Embryonic facial prominence (tissue), 1 donor: ENCODE results near the gene ACBD6.
A peak's percentile ranks its signal among the peaks of the same experiment; 100 is the strongest.

Experiments
- DNase-seq: peaks from one replicate; pipeline ENCODE4 v3.0.0-alpha.2; 2016; ENCODE audit errors: extremely low spot score

The ACBD6 gene

GRCh38 chr1:180291004-180291403, 211.4 kb downstream of the ACBD6 start:
- no peak for DNase-seq

DNA sequence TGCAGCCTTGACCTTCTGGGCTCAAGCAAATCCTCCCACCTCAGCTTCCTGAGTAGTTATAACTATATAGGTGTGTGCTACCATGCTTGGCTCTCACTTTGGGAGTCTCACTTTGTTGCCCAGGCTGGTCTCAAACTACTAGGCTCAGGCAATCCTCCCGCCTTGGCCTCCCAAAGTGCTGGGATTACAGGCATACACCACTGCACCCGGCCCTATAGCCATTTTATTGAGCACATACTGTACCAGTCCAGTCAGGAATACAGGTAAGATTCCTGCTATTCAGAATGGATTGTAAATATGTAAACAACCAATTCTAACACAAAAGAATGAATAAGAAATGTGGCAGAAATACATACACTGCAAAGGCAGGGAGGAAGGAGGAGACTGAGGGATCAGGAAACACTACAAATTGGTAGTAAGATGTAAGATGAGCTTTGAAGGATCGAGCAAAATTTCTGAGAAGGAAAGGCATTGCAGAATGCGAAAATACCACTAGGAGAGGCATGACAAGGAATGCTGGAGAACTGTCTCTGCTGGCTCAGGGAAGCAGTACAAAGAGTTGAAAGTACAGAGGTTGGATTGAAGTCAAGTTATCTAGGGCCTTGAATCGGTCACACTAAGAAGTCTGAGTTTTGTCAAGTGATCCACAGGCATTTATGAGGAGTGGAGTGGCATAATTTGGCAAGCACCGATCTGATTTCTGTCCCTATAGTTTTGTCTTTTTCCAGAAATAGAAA, 211.9 kb downstream of the ACBD6 start:
- no peak for DNase-seq

DNA sequence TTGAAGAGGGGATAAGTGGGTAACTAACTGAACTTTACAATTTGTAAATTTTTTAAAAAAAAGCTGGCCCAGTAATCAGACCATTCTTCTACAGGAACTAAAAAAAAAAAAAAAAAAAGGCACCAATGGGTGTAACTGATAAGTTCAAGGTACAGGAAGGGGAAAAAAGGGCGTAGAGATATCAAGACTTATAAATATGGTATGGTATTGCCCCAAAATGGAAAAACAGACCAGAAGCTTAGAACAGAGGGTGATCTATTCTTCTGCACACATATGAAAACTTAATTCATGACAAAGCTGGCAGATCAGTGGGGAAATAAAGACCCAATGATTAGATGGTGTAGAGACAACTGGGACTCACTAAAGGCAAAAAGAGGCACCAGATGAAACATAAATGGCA, 213.4 kb downstream of the ACBD6 start:
- no peak for DNase-seq

GRCh38 chr1:180287988-180288705, 214.2 kb downstream of the ACBD6 start:
- DNase-seq: no peak

DNA sequence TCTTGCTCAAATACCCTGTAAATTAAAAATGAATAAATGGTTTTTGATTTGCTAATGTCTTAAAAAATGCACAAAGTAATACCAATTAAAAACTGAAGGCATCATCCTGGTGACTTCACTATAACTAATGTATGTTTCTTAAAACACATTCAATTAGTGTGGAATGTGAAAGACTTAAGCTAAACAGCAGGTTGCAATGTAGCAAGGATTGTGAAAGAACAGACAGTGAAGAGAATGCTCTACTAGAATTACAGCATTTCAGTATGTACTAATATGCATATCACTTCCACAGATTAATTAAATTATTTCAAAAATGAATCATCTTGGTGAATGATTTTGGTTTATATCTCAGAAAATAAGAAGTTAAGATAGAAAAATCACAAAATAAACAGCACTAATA, 216.0 kb downstream of the ACBD6 start:
- DNase-seq: no peak

DNA sequence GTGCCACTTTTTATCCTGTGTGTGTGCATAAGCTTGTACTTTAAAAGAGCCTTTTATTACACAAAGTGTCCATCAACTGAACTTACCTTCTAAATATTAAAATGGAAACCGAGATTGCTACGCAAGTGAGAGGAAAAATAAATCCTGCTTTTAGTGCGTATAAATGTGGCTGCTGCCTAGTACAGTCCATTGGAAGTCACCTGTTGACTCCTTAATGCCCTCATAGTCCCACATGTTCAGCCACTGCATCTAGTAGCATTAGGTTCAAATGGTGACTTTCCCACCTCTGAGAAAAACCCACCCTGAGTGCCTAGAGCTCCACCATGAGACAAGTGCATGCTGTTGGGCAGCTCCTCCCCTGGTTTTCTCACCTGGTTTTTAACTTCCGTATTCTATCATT, 219.3 kb downstream of the ACBD6 start:
- no peak for DNase-seq

- no peak for DNase-seq
These were observed 219.9 kb downstream of the ACBD6 start for GRCh38 chr1:180282401-180283044.

DNA sequence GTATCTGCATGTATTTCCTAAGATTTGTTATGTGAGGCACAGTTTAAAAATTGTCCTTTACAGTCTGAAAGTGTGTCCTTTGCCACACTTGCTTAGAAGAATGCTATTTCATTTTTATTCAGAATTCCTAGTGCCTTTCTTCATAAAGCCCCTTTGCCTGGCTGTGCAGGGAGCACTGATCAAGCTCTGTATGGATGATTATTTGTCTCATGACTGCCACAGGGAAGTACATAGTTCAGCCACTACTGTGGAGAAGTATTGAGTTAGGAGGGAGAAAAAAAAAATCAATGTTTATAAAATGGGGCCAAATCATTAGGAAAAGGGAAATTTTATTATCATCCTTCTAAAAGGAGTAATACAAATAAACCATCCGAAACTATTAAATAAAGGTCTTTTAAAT, 220.9 kb downstream of the ACBD6 start:
- DNase-seq: no peak

DNA sequence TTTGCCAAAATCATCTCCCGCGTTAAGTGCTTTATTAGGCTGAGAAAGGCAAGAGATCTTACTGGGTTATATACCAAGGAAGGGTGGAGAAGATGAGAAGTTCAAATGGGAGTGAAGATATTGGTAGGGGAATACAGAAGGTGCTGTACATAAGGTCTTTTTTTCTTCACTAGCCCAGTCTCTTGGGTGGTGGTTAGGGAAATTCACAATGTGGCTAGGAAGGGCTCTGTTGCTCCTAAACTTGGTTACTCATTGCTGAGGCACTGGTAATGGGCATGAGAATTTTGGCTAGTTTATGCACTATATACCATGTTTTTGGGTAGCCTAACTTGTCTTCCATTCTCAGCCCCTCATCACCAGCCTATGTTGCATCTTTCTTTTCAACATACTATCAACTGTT, 221.8 kb downstream of the ACBD6 start:
- no peak for DNase-seq

- DNase-seq: no peak
These were observed 222.7 kb downstream of the ACBD6 start for GRCh38 chr1:180279651-180280050.

DNA sequence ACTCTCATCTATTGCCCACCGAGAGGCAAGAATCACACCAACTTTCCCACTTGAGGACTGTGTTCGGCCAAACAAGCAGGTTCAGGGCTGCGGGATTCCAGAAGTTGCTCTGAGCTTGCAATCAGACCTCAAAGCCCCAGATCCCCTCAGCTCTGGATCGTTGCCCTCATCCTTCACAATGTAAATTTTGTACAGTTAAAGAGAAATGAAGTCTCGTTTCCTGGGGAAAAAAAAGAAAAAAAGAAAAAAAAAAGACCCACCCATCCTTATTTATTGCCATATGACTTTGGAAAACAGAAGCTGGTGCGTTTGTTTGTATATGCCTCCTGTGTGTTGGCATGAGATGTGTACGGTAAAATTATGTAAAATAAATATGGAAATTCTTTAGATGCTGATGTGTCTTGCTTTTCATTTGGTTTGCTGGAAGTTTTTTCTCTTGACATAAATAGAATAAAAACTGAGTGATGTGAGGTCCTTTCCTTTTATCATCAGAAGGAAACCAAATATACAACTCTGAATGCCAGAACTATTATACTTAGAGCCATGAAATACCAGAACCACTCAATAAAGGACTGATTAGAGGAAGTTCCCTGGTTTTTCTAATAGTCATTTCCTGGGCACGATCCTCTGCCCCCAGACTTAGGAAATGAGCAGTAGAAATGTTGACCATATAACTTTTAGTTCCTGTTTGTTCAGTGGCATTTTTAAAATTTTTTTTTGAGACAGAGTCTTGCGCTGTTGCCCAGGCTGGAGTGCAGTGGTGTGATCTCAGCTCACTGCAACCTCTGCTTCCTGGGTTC, 223.6 kb downstream of the ACBD6 start:
- DNase-seq: no peak

DNA sequence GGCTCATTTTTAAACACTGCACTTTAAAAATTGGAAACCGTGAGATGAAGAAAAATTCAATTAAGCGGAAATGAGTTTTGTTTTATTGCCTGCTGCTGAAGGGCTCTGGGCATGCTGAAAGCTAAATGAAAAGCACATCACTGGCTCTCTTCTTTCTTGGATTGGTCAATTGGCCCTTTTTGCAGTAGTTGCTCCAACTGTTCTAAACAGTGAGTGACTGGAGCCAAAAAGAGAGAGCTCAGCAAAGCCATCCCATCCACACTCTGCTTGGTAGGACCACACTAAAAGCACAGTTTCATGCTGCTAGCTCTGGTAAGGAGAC, 224.2 kb downstream of the ACBD6 start:
- no peak for DNase-seq

GRCh38 chr1:180277476-180278193, 224.7 kb downstream of the ACBD6 start:
- DNase-seq: no peak

DNA sequence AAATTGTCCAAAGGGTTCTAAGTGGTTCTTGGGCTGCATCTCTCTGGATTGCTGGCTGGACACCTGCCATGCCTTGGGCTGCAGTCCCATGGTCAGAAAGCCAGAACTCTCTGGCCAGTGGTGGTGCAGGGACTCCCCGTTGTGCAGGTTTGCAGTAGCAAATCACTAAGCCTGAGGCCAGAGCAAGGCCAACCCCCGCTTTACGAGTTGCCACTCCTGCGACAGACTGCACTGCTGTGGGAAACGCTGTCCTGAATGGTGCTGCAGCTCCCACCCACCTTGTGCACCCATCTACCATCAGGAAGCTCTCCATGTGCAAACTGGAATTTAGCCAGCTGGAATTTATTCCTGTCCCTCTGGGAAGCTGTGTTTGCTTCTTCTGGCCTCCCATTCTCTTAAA, 226.7 kb downstream of the ACBD6 start:
- no peak for DNase-seq

GRCh38 chr1:180274221-180274620, 228.2 kb downstream of the ACBD6 start:
- DNase-seq: no peak

DNA sequence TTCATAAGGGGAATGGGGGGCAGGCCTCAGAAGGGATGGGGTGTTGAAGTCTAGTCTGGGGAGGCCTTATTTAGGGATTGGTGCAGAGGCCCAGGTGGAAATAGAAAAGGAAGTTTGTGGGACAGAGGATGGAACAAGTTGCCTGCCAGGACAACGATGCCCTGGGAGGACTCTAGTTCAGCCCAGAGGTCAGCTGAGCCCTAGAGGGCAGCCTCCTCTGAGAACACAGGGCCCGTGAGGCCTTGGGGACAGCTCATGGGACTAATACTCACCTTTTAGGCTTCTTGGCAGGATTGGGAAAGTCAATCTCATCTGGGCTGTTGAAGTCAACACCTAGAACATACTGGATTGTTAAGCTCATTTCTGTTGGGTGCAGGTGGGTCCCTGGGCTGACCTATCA, 229.3 kb downstream of the ACBD6 start:
- no peak for DNase-seq

DNA sequence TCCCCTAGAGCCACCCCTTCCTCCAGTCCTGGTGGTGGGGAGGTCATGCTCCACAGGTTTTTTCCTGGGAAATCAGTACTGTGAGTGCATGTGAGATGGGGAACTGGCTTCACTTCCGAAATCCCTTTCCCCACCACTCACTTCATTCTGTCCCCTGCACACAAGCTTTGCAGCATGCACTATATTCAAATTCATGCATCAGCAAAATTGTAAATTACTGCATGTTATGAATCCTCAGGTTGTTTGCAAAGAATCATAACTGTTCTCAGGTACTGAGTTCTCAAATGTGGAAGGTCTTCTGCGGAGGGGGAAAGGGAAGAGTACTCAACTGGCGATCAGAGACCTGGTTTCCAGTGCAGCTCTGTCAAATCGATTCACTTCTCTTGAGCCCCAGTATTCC, 230.0 kb downstream of the ACBD6 start:
- no peak for DNase-seq

DNA sequence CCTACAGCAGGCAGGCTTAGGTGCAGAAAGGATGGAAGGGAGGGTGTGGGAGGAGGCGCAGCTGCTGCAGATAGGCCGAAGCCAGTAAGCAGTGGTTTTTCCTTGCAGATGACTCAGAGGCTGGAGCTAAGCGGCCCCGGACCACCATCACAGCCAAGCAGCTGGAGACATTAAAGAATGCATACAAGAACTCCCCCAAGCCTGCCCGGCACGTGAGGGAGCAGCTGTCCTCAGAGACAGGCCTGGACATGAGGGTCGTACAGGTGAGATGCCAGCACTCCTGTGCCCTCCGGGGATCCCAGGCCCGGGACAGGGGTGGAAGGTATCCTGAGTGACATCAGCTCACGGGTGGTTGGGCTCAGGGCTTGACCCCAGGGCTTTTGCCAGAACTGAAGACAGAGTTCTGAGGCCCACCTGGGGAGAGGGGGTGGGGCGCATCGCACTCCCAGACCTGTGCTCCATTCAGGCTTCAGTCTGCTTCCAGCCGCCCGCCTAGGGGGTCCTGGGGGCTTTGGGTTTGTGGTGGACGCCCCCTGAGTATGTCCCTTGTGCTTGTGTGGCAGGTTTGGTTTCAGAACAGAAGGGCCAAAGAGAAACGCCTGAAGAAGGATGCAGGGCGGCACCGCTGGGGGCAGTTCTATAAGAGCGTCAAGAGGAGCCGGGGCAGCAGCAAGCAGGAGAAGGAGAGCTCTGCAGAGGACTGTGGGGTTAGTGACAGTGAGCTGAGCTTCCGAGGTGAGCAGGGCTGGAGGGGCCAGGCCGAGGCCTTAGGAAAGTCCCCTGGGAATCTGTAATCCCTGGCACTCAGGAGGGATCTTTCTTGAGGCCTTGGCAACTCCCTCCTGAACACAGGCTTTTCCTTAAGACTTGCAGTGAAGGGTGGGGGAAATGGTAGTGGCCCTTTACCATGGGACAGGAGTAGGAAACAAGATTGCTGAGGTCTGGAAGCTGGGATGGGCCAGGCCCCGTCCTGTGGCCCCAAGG, 230.8 kb downstream of the ACBD6 start:
- DNase-seq: peak; percentile 8

DNA sequence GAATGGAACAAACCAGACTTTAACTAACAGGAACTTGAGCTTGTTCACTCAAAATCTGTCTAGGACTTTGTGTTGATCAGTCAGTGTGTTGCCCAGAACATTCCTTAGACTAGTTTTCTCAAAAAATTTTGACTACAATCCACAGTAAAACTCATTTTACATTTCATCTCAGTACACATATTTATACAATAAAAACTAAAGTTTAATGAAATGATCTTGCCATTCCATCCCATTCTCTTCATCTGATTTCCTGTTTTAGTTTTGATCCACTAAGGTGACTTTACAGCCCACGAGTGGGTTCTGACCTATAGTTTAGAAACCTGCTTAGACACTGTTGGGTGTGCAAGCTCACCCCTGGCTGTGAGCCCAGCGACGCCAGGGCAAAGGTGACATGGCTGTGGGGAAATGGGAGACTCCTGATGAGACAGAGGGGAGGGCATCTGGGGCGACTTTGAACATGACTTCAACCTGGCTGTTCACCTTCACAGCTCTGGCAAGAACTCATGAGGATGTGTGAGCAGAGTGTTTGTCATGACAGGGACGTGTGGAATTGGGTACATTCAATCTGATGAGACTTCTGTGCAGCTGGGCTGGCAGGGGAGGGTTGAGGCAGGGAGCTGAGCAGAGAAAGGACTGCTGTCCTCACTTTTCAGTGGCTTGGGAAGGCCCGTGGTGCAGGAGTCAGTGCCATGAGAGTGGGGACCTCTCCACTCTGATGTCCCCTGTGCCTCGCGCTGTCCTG, 231.7 kb downstream of the ACBD6 start:
- DNase-seq: no peak
